K562 (cell line): Measurements from ENCODE around the gene RRM2.

Experiments used
- AFF4 ChIP-seq: sonication (generic); formaldehyde crosslinking; IDR thresholded peaks from 2 replicates; pipeline ENCODE4 v1.8.0; 2023; ENCODE audit warnings: mild to moderate bottlenecking, missing genetic modification reagents
- CREM ChIP-seq: IDR thresholded peaks from 2 replicates; pipeline ENCODE4 v1.6.1; 2014; ENCODE audit warnings: antibody characterized with exemption, low read depth
- EP300 ChIP-seq: IDR thresholded peaks from 2 replicates; pipeline ENCODE4 v1.6.1; 2012; ENCODE audit warnings: low read length, improper control_type of control experiment
- FIP1L1 ChIP-seq: fragments of 200-400 bp; formaldehyde crosslinking; IDR thresholded peaks from 2 replicates; pipeline ENCODE4 v1.6.1; 2018; ENCODE audit warnings: mild to moderate bottlenecking, low read depth, low read length; ENCODE audit not compliant: poor library complexity, severe bottlenecking
- GABPA ChIP-seq: fragments of 200-800 bp; sonication (Bioruptor generic); conservative IDR thresholded peaks from 2 replicates; pipeline ENCODE4 v1.6.1; 2016; ENCODE audit warnings: low read depth, missing genetic modification characterization, missing compliant biosample characterization
- POLR2A ChIP-seq: fragments of 450-650 bp; conservative IDR thresholded peaks from 2 replicates; pipeline ENCODE4 v1.6.1; 2016
- POLR2AphosphoS5 ChIP-seq: IDR thresholded peaks from 2 replicates; pipeline ENCODE4 v1.6.1; 2011; ENCODE audit warnings: mild to moderate bottlenecking, low read depth, low read length, moderate library complexity; ENCODE audit not compliant: control insufficient read depth, insufficient read depth
- SMAD4 ChIP-seq: fragments of 250-450 bp; sonication (Bioruptor Pico); conservative IDR thresholded peaks from 2 replicates; pipeline ENCODE4 v1.8.0; 2021; ENCODE audit warnings: inconsistent platforms, mild to moderate bottlenecking, moderate library complexity
- SNRNP70 ChIP-seq: fragments of 200-400 bp; formaldehyde crosslinking; optimal IDR thresholded peaks from 2 replicates; pipeline ENCODE3; 2017; ENCODE audit warnings: low read depth, low read length
- STAT6 ChIP-seq: sonication (generic); formaldehyde crosslinking; IDR thresholded peaks from 2 replicates; pipeline ENCODE4 v1.8.1; 2023; ENCODE audit warnings: mild to moderate bottlenecking, missing genetic modification reagents
- TAF7 ChIP-seq: fragments of 450-650 bp; IDR thresholded peaks from 2 replicates; pipeline ENCODE4 v1.6.1; 2016; ENCODE audit warnings: missing genetic modification characterization, missing compliant biosample characterization
- TAF9B ChIP-seq: fragments of 450-650 bp; IDR thresholded peaks from 2 replicates; pipeline ENCODE4 v1.6.1; 2018; ENCODE audit warnings: mild to moderate bottlenecking; ENCODE audit not compliant: partially characterized antibody
- TEAD4 ChIP-seq, 2 experiments: sonication (generic) in 1 of 2; formaldehyde crosslinking in 1 of 2; IDR thresholded peaks; 2 replicates each; pipeline versions ENCODE4 v1.6.1 to v1.8.0; 2012 to 2022; ENCODE audit warnings: borderline replicate concordance in 1 of 2, inconsistent platforms in 1 of 2, low read length in 1 of 2, mild to moderate bottlenecking in 1 of 2, missing genetic modification reagents in 1 of 2
- ZBTB2 ChIP-seq: fragments of 450-650 bp; IDR thresholded peaks from 2 replicates; pipeline ENCODE4 v1.6.1; 2016; ENCODE audit warnings: antibody characterized with exemption

- TF ChIP-seq STAT6 (no peak), FIP1L1 (no peak), SNRNP70 (no peak), POLR2AphosphoS5 (no peak), CREM (no peak), TEAD4 (IDR thresholded peaks at IDR 0.05; ENCODE audit: low read length) (no peak), TEAD4 (CRISPR knock-in tag; IDR thresholded peaks at IDR 0.05; ENCODE audit: borderline replicate concordance) (no peak), TAF9B (no peak), TAF7 (tag) (no peak), POLR2A (no peak), SMAD4 (CRISPR knock-in tag) (no peak), ZBTB2 (no peak), GABPA (no peak), AFF4 (CRISPR knock-in tag) (no peak), EP300 (no peak)
Observed at GRCh38 chr2:10167316-10167715, 44.8 kb downstream of the RRM2 start.
